KG1 (cell line): ENCODE data around the gene NUF2.

Experiments
- DNase-seq: peaks from one replicate; lab custom pipeline; 2025; lab: John Stamatoyannopoulos, UW

Gene NUF2

DNA sequence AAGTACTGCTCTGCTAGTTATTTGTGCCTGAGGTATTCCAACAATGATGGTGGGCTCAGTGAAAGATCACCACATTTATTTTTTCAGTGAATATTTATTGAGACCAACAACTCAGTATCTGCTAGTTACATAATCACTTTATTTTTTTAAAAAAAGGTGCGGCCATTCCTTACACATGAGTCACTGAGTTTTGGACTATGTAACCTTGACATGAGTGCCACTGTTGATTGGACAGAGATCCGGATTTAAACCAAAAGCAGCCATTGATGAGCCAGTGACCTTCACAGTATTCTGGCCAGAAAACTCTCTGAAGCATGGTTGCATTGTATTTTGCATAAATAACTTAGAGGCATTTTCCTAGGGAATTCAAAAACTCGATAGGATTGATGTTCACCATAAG lies 79.5 kb downstream of the NUF2 start:
- DNase-seq: no peak
